HepG2 (cell line): ENCODE measurements around the gene NALCN. TPM values are rescaled to one million over a fixed set of nuclear protein-coding genes. Genes with fewer than 3 reads are reported as not detected.

Source experiments
- ATAC-seq: fragments of 200-7000 bp; cut with Tn5 transposase; 3 replicates; pipeline ENCODE4 v1.9.1; 2020; ENCODE audit warnings: mild to moderate bottlenecking, moderate library complexity
- BruUV-seq: library from RNA; stranded (reverse); fragments of 400-500 nt; replicated peaks from 2 replicates; lab custom pipeline; 2021; lab: Mats Ljungman, UMichigan
- CTCF ChIA-PET: fragments of 300-600 bp; formaldehyde crosslinking; extraction: SDS; loops from one replicate; lab custom pipeline; 2021; ENCODE audit warnings: low total read pairs, inconsistent platforms, low intra/inter-chr PET ratio; lab: Yijun Ruan, JAX
- POLR2A ChIA-PET: fragments of 350-600 bp; sonication (Branson Sonifier 250); formaldehyde crosslinking; loops from one replicate; lab custom pipeline; 2020; ENCODE audit warnings: antibody characterized with exemption, inconsistent platforms; lab: Yijun Ruan, JAX
- DNase-seq: peaks from one replicate; pipeline ENCODE4 v3.0.0-alpha.2; 2015; ENCODE audit warnings: low spot score
- FAIRE-seq: peaks from 3 replicates; lab custom pipeline; 2011; peaks lifted over from hg19 to GRCh38; lab: Jason Lieb, UNC
- H2AFZ ChIP-seq: one replicate; pipeline ENCODE4 v1.6.1; 2011; ENCODE audit warnings: low read length, inconsistent platforms
- H3K27ac ChIP-seq: fragments of 300-600 bp; 3 replicates; pipeline ENCODE4 v1.8.0; 2011; ENCODE audit warnings: mixed run types, mild to moderate bottlenecking, mixed read lengths, low read length, inconsistent platforms; ENCODE audit not compliant: insufficient read depth; ENCODE audit errors: extremely low read length
- H3K27me3 ChIP-seq, 2 experiments: fragments of 200-600 bp in 1 of 2; 2 replicates in 1 of 2; 3 replicates in 1 of 2; pipeline versions ENCODE4 v1.6.0 to v1.8.0; 2011; ENCODE audit warnings: low read length in 2 of 2, mild to moderate bottlenecking in 2 of 2, moderate library complexity in 2 of 2, inconsistent platforms in 1 of 2; ENCODE audit not compliant: insufficient read depth in 2 of 2, control insufficient read depth in 1 of 2
- H3K36me3 ChIP-seq, 2 experiments: fragments of 200-600 bp in 1 of 2; replicated peaks in 1 of 2; 2 replicates in 1 of 2; 3 replicates in 1 of 2; pipeline versions ENCODE4 v1.5.1 to v1.8.0; 2011; ENCODE audit warnings: low read length in 2 of 2, inconsistent platforms in 1 of 2; ENCODE audit not compliant: insufficient read depth in 2 of 2, control insufficient read depth in 1 of 2
- H3K4me1 ChIP-seq: 2 replicates; pipeline ENCODE4 v1.5.1; 2012; ENCODE audit warnings: low read length, inconsistent platforms; ENCODE audit not compliant: insufficient read depth
- H3K4me2 ChIP-seq: 2 replicates; pipeline ENCODE4 v1.6.0; 2011; ENCODE audit warnings: low read depth, low read length, inconsistent platforms
- H3K4me3 ChIP-seq, 3 experiments: fragments of 200-600 bp in 1 of 3; sonication (generic), shearing (Covaris generic) in 1 of 3; replicated peaks in 1 of 3; 2 replicates each; pipeline ENCODE4 v1.5.1; 2011 to 2016; ENCODE audit warnings: low read length in 3 of 3, inconsistent platforms in 2 of 3, low read depth in 2 of 3, mild to moderate bottlenecking in 2 of 3, control low read depth in 1 of 3, mixed read lengths in 1 of 3; ENCODE audit not compliant: insufficient read depth in 1 of 3
- H3K79me2 ChIP-seq: one replicate; pipeline ENCODE4 v1.6.1; 2011; ENCODE audit warnings: low read length, inconsistent platforms; ENCODE audit not compliant: insufficient read depth
- H3K9ac ChIP-seq: 2 replicates; pipeline ENCODE4 v1.6.0; 2011; ENCODE audit warnings: mild to moderate bottlenecking, low read depth, low read length, inconsistent platforms; ENCODE audit not compliant: insufficient read depth
- H3K9me3 ChIP-seq: 2 replicates; pipeline ENCODE4 v1.5.1; 2012; ENCODE audit warnings: mild to moderate bottlenecking, low read length
- H4K20me1 ChIP-seq: 2 replicates; pipeline ENCODE4 v1.6.0; 2011; ENCODE audit warnings: inconsistent platforms, mild to moderate bottlenecking, low read length, moderate library complexity; ENCODE audit not compliant: insufficient read depth
- BCL6 ChIP-seq: IDR thresholded peaks from 2 replicates; pipeline ENCODE4 v1.6.1; 2016; ENCODE audit warnings: missing genetic modification reagents, missing compliant biosample characterization
- MAFF ChIP-seq: IDR thresholded peaks from 2 replicates; pipeline ENCODE4 v1.6.1; 2011; ENCODE audit warnings: low read depth, low read length, improper control_type of control experiment
- MAFK ChIP-seq, 2 experiments: IDR thresholded peaks in 1 of 2; conservative IDR thresholded peaks in 1 of 2; 2 replicates each; pipeline ENCODE4 v1.6.1; 2011; ENCODE audit warnings: improper control_type of control experiment in 2 of 2, low read length in 2 of 2
- MEF2D ChIP-seq: sonication (generic); formaldehyde crosslinking; IDR thresholded peaks from 2 replicates; pipeline ENCODE4 v1.5.1; 2020; ENCODE audit warnings: mild to moderate bottlenecking, missing genetic modification reagents
- ZNF280B ChIP-seq: sonication (generic); formaldehyde crosslinking; IDR thresholded peaks from 2 replicates; pipeline ENCODE4 v1.5.0; 2020; ENCODE audit warnings: missing genetic modification reagents, mild to moderate bottlenecking, borderline replicate concordance
- ZNF3 ChIP-seq: IDR thresholded peaks from 2 replicates; pipeline ENCODE4 v1.7.0; 2017; ENCODE audit warnings: inconsistent platforms
- ZNF570 ChIP-seq: sonication (generic); formaldehyde crosslinking; IDR thresholded peaks from 2 replicates; pipeline ENCODE4 v1.4.0; 2020; ENCODE audit warnings: mild to moderate bottlenecking, missing genetic modification reagents, borderline replicate concordance
- ZNF691 ChIP-seq: sonication (generic); formaldehyde crosslinking; IDR thresholded peaks from 2 replicates; pipeline ENCODE4 v1.4.0; 2020; ENCODE audit warnings: missing genetic modification reagents, low read depth, mild to moderate bottlenecking, borderline replicate concordance
- WGBS: methylation state at CpG from one replicate; pipeline ENCODE4 v1.1.6; 2017; ENCODE audit warnings: low lambda C conversion rate; 5-methylcytosine and 5-hydroxymethylcytosine counted together
- in situ Hi-C: cut with HindIII; loops from 2 replicates; pipeline ENCODE4 v1.10.0; 2017; ENCODE audit warnings: low pct_unique_long_range_greater_than_20kb; ENCODE audit not compliant: extremely low pct_ligation_motif_present
- intact Hi-C: fragments of 100-400 bp; cut with micrococcal nuclease; formaldehyde crosslinking; loops from one replicate; pipeline ENCODE4 v1.10.0; 2022; ENCODE audit not compliant: unreplicated experiment
- polyA plus RNA-seq, 8 experiments: library from polyadenylated mRNA; depleted of rRNA in 3 of 8; stranded (reverse) in 7 of 8; unstranded in 1 of 8; fragments of >200 nt; fragmentation: Illumina TruSeq in 4 of 8; extraction: Trizol in 4 of 8; gene quantifications; 2 replicates each; pipeline versions ENCODE4 v1.2.1 to v1.2.3, GENCODE V29; 2011 to 2016; ENCODE audit warnings: low read depth in 4 of 8, missing spikeins in 1 of 8, mixed read lengths in 1 of 8; ENCODE audit not compliant: insufficient read depth in 1 of 8
- total RNA-seq, 5 experiments: library from RNA; depleted of rRNA; stranded (reverse); fragments of >200 nt; fragmentation: Illumina TruSeq; extraction: Trizol; gene quantifications; 2 replicates each; pipeline ENCODE4 v1.2.3, GENCODE V29; 2016; ENCODE audit warnings: low read depth in 1 of 5

Gene NALCN
- total and polyA plus RNA-seq, 2 of the 13 experiments (the other 11 are each of a cell fraction or from before 2014, with no cell fraction given): not detected

- Histone ChIP-seq H3K4me1 (no peaks in the 10 kb centered on the region; the same call in 1 of the 2 replicates), H3K27ac (no peak overlapping the region), H3K79me2 (no peaks in the 10 kb centered on the region), H3K9me3 (no peaks in the 10 kb centered on the region), H3K4me2 (no peak overlapping the region), H3K4me3 (no peak overlapping the region), H2AFZ (no peak overlapping the region), H3K27me3 (no peaks in the 10 kb centered on the region; a peak in 1 of 5 replicates), H3K9ac (no peak overlapping the region), H4K20me1 (no peaks in the 10 kb centered on the region), H3K36me3 (no peaks in the 10 kb centered on the region)
- FAIRE-seq (no peak), DNase-seq (no peak), ATAC-seq (no peak)
- intact Hi-C loops (no loop called here), in situ Hi-C loops (no loop called here)
- CTCF ChIA-PET: no interaction called here
- POLR2A ChIA-PET: no interaction called here
- 43% methylated on average over 8 of the region's 9 CpGs for WGBS
- BruUV-seq: no TSS peak
- no peak for TF ChIP-seq ZNF3
- no peak for TF ChIP-seq ZNF691
- TF ChIP-seq MAFF: 0 out of 2 replicates have a peak, but pooled peaks have one; percentile 6
- TF ChIP-seq MAFK (conservative IDR thresholded peaks at IDR 0.05 in 1 of 2, IDR thresholded peaks at IDR 0.05 in 1 of 2; ENCODE audit: low read length in 2 of 2): peak; percentile 24 to 59; a peak in 3 of 4 replicates
- no peak for TF ChIP-seq ZNF280B (CRISPR knock-in tag)
- 0 out of 2 replicates have a peak, but pooled peaks have one; percentile 34 for TF ChIP-seq BCL6
- no peak for TF ChIP-seq ZNF570 (CRISPR knock-in tag)
- TF ChIP-seq MEF2D (CRISPR knock-in tag): no peak
These were observed 390.8 kb downstream of the NALCN start for GRCh38 chr13:101025519-101025918.
